Mucosa of descending colon (tissue), 3 donors: ENCODE results near the gene MAPK11. TPM values are rescaled to one million over a fixed set of nuclear protein-coding genes. Genes with fewer than 3 reads are reported as not detected.
A peak's percentile ranks its signal among the peaks of the same experiment; 100 is the strongest.

Experiments used
- ATAC-seq: fragments of 200-7000 bp; cut with Tn5 transposase; one replicate; pipeline ENCODE4 v1.9.1; 2020; ENCODE audit warnings: mild to moderate bottlenecking, moderate library complexity
- DNase-seq, 3 donors: peaks; one replicate each; pipeline ENCODE4 v3.0.0-alpha.2; 2020
- H3K36me3 ChIP-seq: fragments of 200-600 bp; one replicate; pipeline ENCODE4 v1.8.0; 2021; ENCODE audit warnings: low read depth, mild to moderate bottlenecking
- H3K4me1 ChIP-seq: fragments of 200-600 bp; one replicate; pipeline ENCODE4 v1.8.0; 2021; ENCODE audit warnings: low read depth, mild to moderate bottlenecking
- H3K4me3 ChIP-seq: fragments of 200-600 bp; one replicate; pipeline ENCODE4 v1.8.0; 2021; ENCODE audit warnings: mild to moderate bottlenecking
- H3K9me3 ChIP-seq: fragments of 200-600 bp; one replicate; pipeline ENCODE4 v1.8.0; 2021; ENCODE audit warnings: mild to moderate bottlenecking
- intact Hi-C, 2 donors: fragments of 100-400 bp; cut with DNase I in 1 of 2; cut with micrococcal nuclease in 1 of 2; formaldehyde crosslinking; loops; one replicate each; pipeline versions ENCODE4 v1.11.0 to v1.11.1; 2022; cut with DNase I, micrococcal nuclease
- total RNA-seq, 3 donors: library from RNA; stranded (reverse); fragmentation: NEBNext Ultra II Directional in 2 of 3; extraction: Animal tissue kit (Norgen Biotek cat#: 25700) in 2 of 3; gene quantifications; one replicate each; pipeline versions ENCODE4 v1.2.1 to v1.2.4, GENCODE V29; 2021 to 2023
- TF ChIP-seq, protein P1 (sequence below): fragments of 200-600 bp; IDR thresholded peaks from one replicate; pipeline ENCODE4 v1.8.0; 2022; ENCODE audit warnings: antibody characterized with exemption, mild to moderate bottlenecking
- donor health status: DM: no; HTN: no; CAD: no; lungs with moderate emphysema.
- donor health status: DM: no; HTN: no; CAD: no.
- donor health status: DM: no; HTN: yes; CAD: no.

The MAPK11 gene
- total RNA-seq, 3 donors from 2014 or later: 1.8 to 4.3 (median 3.2) TPM

DNA sequence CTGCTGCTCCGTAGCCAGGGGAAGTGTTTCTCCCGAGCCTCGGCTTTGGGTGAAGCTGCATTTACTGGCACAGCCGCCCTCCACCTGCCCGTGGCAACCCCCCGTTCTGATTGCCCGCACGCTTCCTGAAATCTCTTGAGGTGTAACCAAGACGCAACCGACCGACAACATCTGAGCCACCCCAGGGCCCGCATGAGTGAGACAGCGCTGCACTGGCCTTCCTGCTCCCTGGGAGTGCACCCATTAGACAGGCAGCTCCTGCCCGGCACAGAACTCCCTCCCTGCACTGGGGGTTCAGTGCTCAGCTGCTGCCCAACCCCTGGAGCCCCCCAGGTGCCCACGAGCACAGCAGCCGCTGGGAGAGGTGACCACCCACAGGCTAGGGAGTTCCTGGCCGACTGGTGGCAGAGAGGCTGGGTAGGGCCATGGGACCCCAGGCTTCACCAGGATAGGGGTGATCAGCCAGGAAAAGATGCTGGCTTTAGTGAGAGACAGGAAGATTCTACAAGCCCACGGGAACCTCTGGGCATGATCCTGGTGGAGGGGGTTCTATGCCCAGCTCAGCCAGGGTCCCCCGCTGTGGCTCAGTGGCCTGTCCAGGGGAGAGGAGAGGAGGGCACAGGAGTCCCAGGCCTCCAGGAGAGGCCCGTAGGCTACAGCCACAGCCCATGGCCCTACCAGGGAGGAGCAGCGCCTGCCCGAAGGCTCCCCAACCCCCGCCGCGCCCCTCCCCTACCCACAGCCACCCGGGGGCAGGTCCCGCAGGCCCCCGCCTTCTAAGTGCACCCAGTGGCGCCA, 22.7 kb upstream of the MAPK11 start:
- ATAC-seq (peak; percentile 10), DNase-seq (no peak)
- Histone ChIP-seq H3K36me3 (no peaks in the 10 kb centered on the region), H3K4me1 (peaks cover 40% of the 10 kb centered on the region), H3K4me3 (no peak overlapping the region), H3K9me3 (no peaks in the 10 kb centered on the region)
- TF ChIP-seq, protein P1, sequence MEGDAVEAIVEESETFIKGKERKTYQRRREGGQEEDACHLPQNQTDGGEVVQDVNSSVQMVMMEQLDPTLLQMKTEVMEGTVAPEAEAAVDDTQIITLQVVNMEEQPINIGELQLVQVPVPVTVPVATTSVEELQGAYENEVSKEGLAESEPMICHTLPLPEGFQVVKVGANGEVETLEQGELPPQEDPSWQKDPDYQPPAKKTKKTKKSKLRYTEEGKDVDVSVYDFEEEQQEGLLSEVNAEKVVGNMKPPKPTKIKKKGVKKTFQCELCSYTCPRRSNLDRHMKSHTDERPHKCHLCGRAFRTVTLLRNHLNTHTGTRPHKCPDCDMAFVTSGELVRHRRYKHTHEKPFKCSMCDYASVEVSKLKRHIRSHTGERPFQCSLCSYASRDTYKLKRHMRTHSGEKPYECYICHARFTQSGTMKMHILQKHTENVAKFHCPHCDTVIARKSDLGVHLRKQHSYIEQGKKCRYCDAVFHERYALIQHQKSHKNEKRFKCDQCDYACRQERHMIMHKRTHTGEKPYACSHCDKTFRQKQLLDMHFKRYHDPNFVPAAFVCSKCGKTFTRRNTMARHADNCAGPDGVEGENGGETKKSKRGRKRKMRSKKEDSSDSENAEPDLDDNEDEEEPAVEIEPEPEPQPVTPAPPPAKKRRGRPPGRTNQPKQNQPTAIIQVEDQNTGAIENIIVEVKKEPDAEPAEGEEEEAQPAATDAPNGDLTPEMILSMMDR: no peak
- intact Hi-C loops: no loop called here

DNA sequence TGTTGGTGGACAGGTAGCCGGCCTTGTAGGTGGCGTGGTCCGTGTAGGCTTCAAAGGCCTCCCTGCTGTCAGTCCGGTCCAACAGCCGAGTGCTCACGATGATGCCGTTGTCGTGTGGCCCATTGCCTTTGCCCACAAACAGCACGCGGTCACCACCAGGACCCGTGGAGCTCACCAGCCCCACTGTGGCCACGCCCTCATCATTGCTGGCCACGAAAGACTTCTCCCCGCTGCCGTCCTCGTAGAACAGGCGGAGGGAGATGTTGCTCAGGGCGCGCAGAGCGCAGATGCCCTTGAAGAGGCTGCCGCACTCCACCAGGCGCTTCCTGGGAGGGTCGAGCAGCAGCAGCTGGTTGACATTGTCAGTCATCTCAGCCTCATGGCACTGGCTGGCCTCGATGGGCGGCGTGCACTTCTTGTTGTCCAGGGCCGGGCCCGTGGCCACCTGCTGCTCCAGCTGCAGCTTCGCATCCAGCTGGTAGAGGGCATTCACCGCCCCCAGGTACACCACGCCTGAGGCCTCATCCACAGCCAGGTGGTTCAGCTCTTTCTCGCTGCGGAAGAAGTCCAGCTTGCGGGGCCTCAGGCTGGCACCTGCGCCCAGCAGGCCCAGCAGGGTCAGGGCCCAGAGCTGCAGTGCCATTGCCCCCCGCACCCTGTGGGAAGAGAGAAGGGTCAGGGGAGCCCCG, 19.9 kb upstream of the MAPK11 start:
- Histone ChIP-seq H3K4me3 (no peak overlapping the region), H3K4me1 (peaks cover 26% of the 10 kb centered on the region), H3K9me3 (no peaks in the 10 kb centered on the region), H3K36me3 (peaks cover 8% of the 10 kb centered on the region)
- DNase-seq (no peak), ATAC-seq (no peak)
- TF ChIP-seq, protein P1: no peak
- intact Hi-C loops: no loop called here

DNA sequence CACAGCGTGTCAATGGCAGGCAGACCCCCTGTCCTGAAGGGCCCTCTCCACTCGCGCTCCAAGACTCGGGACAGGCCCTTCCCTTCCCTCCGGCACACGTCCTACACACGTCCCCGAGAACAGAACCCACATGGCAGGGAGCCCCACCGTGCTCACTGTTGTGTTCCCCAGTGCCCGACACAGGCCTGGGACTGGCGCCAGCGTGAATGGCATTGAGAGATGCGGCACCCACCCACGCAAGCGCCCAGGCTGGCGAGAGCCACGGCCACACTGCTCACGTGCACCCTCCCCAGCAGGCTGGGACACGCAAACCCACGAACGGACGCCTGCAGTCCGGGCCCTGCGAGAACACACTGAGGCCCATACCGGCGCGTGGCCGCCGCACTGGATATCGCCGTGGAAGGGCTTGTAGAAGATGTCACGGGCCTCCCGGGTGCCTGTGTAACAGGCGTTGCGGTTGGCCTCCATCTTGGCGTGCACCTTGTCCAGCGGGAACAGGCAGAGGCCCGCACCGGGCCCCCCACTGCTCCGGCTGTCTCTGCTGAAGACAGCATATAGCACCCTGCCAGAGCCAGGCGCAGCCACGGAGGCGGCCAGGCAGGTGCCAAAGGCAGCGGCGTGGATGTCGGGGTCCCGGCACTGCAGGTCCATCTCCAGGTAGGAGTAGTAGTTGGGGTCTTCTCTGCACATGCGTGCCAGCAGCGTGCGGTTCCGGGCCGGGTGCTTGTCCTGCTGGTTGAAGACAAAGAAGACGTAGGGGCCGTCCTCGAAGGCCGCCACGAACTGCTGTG, 19.2 kb upstream of the MAPK11 start:
- Histone ChIP-seq H3K4me3 (no peak overlapping the region), H3K36me3 (peaks cover 8% of the 10 kb centered on the region), H3K4me1 (peaks cover 20% of the 10 kb centered on the region), H3K9me3 (no peaks in the 10 kb centered on the region)
- intact Hi-C loops: no loop called here
- TF ChIP-seq, protein P1: no peak
- no peak for DNase-seq
- ATAC-seq: no peak

DNA sequence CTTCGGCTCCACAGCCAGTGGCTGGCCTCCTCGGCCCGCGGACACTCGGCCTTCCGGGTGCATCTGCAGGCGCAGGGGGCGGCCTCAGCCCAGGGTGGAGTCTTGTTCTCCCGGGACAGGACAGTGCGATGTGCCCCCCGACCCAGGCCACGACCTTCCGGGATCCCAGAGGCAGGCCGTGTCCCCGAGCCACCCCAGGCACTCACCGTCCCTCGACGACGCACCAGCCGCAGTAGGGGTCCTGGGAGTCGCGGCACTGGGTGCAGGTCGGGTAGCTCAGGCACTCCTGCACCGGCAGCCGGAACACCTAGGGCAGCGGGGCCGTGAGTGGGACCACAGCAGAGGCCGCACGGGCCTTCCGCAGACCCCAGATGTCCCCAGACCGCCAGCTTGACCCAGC, 17.6 kb upstream of the MAPK11 start:
- intact Hi-C loops: no loop called here
- no peak overlapping the region for H3K4me3 ChIP-seq
- no peak for ATAC-seq
- H3K4me1 ChIP-seq: peaks cover 5% of the 10 kb centered on the region
- H3K9me3 ChIP-seq: no peaks in the 10 kb centered on the region
- no peak for DNase-seq
- TF ChIP-seq, protein P1: no peak
- peaks cover 12% of the 10 kb centered on the region for H3K36me3 ChIP-seq

DNA sequence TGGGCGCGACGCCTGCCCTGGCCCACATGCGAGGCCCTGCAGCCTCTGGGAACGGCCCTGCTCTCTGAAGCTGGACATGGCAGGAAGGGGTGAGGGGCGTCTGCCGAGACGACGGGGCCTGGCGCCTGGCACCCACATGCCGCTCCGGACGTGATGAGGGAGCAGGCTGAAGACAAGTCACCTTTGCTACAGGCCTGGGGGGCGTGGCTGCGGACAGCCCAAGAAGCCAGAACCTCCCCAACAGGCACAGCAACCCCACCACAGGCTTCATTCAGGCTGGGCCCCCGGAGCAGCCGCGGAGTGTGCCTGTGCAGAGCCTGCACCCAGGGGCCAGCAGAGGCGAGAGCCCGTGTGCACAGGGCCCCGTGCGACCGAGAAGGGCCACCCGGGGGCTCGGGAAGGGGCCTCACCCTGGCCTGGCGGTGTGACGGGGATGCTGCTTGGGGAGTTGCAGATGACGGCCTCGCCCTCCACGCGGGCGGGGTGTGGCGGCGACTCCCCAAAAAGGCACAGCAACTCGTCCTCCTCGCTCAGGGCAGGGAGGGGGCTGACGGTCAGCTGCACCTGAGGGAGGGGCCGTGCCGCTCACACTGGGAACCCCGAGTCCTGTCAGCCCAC, 16.6 kb upstream of the MAPK11 start:
- Histone ChIP-seq H3K4me1 (no peaks in the 10 kb centered on the region), H3K9me3 (no peaks in the 10 kb centered on the region), H3K4me3 (no peak overlapping the region), H3K36me3 (peaks cover 12% of the 10 kb centered on the region)
- DNase-seq (no peak), ATAC-seq (no peak)
- intact Hi-C loops: no loop called here
- TF ChIP-seq, protein P1: no peak
